Measurements from ENCODE around the gene FSTL1.

FSTL1 gene

DNA sequence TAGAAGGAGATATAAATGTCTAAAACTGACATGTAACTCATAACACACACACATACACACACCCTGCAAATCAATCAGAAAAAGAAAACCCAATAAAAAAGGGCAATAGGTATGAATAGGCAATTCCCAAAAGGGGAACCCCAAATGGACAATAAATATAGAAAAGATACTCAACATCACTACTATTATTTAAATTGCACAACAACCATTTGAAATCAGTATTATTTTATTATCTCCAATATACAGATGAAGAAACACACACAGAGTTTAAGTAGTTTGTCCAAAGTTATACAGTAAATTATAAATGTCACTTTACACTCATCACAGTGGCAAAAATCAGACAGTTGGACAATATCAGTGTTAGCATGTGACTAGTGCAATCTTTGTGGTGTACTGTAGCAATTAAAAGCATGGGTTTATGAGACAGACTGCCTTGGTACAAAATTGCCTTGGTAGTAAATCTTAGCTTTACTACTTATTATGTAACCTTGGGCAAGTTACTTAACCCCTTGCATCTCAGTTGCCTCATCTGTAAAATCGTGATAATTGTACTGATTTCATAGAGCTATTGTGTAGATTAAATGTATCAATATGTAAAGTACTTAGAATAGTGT, 3.4 kb upstream of the FSTL1 start:
- H3K36me3 Mint-ChIP-seq (ENCODE audit: low read depth): no peaks in the 10 kb centered on the region
- peaks cover 41% of the 10 kb centered on the region for H3K27me3 Mint-ChIP-seq
- peaks cover 3% of the 10 kb centered on the region for H3K9me3 Mint-ChIP-seq
- no peak overlapping the region for H3K27ac Mint-ChIP-seq
- H3K4me1 Mint-ChIP-seq (ENCODE audit: low read depth): peaks cover 9% of the 10 kb centered on the region
- DNase-seq: no peak
- H3K4me3 Mint-ChIP-seq: no peak overlapping the region

DNA sequence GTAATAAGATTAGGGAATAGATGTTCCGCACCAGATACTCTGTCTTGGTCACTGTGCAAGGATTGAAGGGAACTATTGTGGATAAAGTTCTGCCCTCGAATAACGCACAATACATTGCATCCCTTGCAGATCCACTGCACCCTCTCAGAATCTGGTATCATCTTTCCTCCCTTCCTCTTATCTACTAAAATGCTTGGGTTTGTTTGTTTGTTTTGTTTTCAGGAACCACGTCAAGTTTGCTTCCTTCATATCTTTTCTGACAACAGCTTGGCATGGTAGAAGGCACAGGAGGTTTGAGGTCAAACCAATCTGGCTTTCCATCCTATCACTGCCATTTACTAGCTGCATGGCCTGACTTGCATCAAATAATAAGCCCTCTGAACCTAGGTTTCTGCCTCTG, 2.0 kb upstream of the FSTL1 start:
- Mint-ChIP-seq H3K27me3 (peaks cover 46% of the 10 kb centered on the region), H3K36me3 (ENCODE audit: low read depth) (no peaks in the 10 kb centered on the region), H3K4me3 (no peak overlapping the region), H3K9me3 (peaks cover 3% of the 10 kb centered on the region), H3K4me1 (ENCODE audit: low read depth) (peaks cover 9% of the 10 kb centered on the region), H3K27ac (no peak overlapping the region)
- DNase-seq: no peak

DNA sequence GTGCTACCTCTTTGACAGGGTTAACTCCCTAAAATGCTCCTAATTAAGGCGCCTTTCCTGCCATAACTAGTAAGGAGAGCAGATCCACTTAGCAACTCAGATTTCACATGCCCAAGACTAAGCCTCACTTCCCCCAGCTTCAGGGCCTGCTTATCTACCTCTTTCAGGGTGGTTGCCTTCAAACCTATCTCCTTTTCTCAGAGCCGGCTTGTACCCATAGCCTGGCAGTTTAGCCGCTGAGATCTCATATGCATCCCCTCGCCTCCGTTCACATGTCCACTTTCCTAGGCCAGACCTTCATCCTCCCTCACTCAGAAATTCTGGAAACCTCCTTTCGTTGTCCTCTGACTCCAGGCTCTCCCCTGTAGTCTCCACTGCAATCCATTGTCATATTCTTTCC, 1.0 kb upstream of the FSTL1 start:
- Mint-ChIP-seq H3K27me3 (peaks cover 56% of the 10 kb centered on the region), H3K4me1 (ENCODE audit: low read depth) (peaks cover 9% of the 10 kb centered on the region), H3K36me3 (ENCODE audit: low read depth) (no peaks in the 10 kb centered on the region), H3K9me3 (peaks cover 3% of the 10 kb centered on the region), H3K4me3 (peak overlapping the region; percentile 58), H3K27ac (no peak overlapping the region)
- no peak for DNase-seq

DNA sequence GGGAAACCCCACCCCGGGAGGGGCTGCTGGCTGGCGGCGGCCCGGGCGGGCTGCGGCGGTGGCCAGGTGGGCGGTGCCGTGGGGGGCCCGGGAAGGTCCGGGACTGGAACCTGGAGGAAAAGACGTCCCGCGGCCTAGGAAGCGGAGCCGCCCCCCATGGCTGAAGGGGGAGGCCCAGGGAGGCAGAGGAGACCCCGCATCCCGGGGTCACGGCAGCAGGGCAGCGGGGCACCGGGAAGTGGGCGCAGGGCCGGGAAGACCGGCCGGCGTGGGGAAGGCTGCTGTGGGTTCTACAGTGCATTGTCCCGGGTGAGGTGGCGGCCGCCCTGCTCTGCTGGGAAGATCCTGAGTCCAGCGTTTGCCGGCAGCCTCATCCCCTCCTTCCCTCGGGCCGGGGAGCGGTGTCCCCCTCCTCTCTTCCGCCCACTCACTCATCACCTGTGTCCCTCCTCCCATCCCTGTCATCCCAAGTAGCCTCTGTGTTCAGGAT, 525 bp upstream of the FSTL1 start:
- H3K36me3 Mint-ChIP-seq (ENCODE audit: low read depth): no peaks in the 10 kb centered on the region
- H3K9me3 Mint-ChIP-seq: peaks cover 3% of the 10 kb centered on the region
- peaks cover 9% of the 10 kb centered on the region for H3K4me1 Mint-ChIP-seq (ENCODE audit: low read depth)
- peaks cover 58% of the 10 kb centered on the region for H3K27me3 Mint-ChIP-seq
- no peak overlapping the region for H3K27ac Mint-ChIP-seq
- H3K4me3 Mint-ChIP-seq: peak overlapping the region; percentile 58
- DNase-seq: no peak

DNA sequence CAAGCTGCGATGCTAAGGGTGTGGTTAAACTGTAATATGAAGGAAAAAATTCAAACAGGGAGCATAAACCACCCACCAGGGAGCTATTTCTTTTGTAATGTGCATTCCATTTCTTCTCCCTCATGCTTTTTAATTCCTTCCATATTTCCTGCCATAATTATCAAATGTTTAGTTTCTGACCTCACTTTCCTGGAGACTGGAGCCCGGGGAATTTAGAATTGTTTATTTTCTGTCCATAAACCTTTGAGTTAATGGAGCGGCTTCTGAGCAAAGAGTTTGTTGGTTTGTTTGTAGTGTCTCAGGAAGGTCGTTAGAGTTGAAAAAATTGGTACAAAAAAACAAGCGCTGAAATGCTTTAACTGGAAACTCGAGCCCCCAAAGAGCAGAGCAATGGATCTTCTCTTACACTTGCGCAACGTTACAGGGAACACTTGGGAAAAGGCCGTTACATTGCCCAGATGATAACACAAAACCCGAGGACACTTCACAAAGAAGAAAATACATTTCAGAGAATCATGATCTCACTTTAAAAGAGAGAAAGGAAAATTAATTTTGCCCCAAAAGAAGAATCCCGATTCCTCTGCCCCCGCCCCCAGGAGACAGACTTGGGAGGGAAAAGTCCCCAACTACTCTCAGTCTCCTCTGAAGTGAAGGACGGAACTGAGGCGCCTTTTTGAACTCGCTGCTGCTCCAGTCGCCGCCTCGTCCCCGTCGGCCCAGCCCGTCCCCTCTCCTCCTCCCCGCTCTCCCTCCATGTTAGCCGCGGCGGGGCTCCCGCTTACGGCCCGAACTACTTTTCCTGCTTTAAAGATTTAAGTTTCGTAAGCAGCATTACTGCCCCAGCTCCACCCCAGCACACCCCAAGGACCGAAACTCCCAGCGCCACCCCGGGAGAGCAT, 842 bp downstream of the FSTL1 start:
- peaks cover 58% of the 10 kb centered on the region for H3K27me3 Mint-ChIP-seq
- H3K27ac Mint-ChIP-seq: no peak overlapping the region
- H3K36me3 Mint-ChIP-seq (ENCODE audit: low read depth): no peaks in the 10 kb centered on the region
- H3K4me1 Mint-ChIP-seq (ENCODE audit: low read depth): peaks cover 9% of the 10 kb centered on the region
- peak overlapping the region; percentile 78 for H3K4me3 Mint-ChIP-seq
- peak; percentile 34 for DNase-seq
- peaks cover 3% of the 10 kb centered on the region for H3K9me3 Mint-ChIP-seq

DNA sequence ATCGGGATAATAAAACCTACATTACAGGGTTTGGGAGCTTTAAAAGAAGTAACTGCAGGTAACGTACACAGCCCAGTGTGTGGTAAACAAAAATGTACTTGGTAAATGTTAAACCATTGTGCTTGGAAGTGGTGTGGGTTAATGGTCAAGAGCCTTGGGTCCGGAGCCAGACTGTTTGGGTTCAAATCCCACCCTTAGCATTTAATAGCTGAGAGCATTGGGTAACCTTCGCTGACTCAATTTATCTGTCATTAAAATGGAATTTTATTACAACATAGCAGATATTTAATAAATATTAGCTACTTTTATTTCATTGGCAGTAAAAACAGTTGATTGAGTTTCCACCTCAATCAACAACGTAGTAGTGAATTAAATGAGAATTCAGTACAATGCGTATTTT, 1.5 kb downstream of the FSTL1 start:
- no peak overlapping the region for H3K27ac Mint-ChIP-seq
- H3K4me3 Mint-ChIP-seq: peak overlapping the region; percentile 78
- no peak for DNase-seq
- H3K9me3 Mint-ChIP-seq: peaks cover 3% of the 10 kb centered on the region
- H3K36me3 Mint-ChIP-seq (ENCODE audit: low read depth): no peaks in the 10 kb centered on the region
- H3K27me3 Mint-ChIP-seq: peaks cover 55% of the 10 kb centered on the region
- peaks cover 9% of the 10 kb centered on the region for H3K4me1 Mint-ChIP-seq (ENCODE audit: low read depth)

DNA sequence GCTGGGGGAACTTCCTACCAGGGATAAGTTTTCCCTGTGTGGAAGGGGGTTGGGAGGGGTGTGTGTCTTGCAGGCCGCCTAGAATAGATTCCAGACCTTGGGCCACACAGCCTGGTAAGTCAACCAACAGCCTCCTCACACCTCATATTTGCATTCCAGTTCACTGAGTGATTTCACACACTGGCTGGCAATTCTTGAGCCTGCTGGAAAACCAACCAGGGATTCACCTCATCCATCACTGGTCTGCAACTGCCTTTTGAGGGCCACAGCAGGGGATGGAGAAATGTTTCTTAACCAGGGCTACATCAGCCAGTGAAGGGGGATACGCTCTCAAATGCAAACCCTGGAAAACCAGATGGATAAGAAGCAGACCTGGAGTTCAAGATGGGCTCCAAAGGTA, 2.0 kb downstream of the FSTL1 start:
- peaks cover under 1% of the 10 kb centered on the region for H3K9me3 Mint-ChIP-seq
- no peak for DNase-seq
- H3K27me3 Mint-ChIP-seq: peaks cover 52% of the 10 kb centered on the region
- no peaks in the 10 kb centered on the region for H3K36me3 Mint-ChIP-seq (ENCODE audit: low read depth)
- H3K4me1 Mint-ChIP-seq (ENCODE audit: low read depth): peaks cover 9% of the 10 kb centered on the region
- no peak overlapping the region for H3K27ac Mint-ChIP-seq
- no peak overlapping the region for H3K4me3 Mint-ChIP-seq

DNA sequence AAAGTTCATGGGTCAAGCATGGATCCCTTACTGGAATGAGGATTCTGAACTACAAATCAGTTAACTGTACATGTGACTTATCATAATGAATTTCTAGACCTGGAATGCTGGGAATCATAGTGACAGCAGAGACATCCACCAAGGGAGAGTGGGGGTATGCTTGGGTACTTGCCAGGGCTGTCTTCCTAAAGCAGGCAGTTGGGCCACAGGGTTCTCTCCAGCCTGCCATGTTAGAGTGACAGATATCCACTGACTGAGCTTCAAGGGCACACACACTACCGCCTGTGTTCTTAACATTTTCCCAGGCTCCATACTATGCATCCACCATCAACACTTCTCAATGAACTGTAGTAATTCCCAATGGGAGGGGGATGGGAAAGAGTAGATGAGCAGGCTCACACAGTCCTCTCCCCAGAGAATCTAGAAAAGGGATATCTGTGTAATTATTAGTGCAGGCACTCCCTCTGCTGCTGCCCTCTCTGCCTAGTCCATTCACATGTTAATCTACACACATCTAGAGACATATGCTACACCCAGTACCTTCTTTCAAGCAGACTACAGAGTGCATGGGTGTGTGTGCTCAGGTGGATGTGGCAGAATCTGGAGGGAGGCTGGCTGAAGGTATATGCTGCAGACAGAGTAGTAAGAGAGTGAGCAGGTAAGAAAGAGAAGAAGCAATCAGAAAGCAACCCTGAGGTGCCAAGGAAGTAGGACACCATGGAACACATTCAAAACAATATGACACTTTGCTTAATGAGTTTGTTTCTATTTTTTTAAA, 3.7 kb downstream of the FSTL1 start:
- no peak overlapping the region for H3K4me3 Mint-ChIP-seq
- peaks cover 40% of the 10 kb centered on the region for H3K27me3 Mint-ChIP-seq
- H3K4me1 Mint-ChIP-seq (ENCODE audit: low read depth): peaks cover 9% of the 10 kb centered on the region
- no peaks in the 10 kb centered on the region for H3K36me3 Mint-ChIP-seq (ENCODE audit: low read depth)
- no peak overlapping the region for H3K27ac Mint-ChIP-seq
- H3K9me3 Mint-ChIP-seq: no peaks in the 10 kb centered on the region
- no peak for DNase-seq

DNA sequence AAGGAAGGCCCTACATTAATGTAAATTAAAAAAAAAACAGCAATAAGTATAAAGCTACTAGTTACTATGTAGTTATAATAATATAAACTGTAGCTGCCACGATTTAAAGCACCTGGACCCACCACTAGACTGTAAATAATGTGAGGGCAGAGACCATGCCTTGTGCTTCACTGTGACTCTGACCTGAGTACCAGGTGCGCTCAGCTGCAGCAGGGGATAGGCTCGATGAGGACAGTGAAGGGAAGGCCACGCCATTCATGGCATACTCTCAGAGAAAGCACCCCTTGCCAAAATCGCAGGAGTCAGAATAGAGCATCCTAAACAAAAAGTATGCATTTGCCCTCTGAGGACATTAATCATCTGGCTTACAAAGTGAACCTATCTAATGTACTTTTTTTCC, 5.1 kb downstream of the FSTL1 start:
- DNase-seq: no peak
- Mint-ChIP-seq H3K4me1 (ENCODE audit: low read depth) (peaks cover 8% of the 10 kb centered on the region), H3K4me3 (no peak overlapping the region), H3K9me3 (no peaks in the 10 kb centered on the region), H3K36me3 (ENCODE audit: low read depth) (no peaks in the 10 kb centered on the region), H3K27ac (no peak overlapping the region), H3K27me3 (peaks cover 36% of the 10 kb centered on the region)

DNA sequence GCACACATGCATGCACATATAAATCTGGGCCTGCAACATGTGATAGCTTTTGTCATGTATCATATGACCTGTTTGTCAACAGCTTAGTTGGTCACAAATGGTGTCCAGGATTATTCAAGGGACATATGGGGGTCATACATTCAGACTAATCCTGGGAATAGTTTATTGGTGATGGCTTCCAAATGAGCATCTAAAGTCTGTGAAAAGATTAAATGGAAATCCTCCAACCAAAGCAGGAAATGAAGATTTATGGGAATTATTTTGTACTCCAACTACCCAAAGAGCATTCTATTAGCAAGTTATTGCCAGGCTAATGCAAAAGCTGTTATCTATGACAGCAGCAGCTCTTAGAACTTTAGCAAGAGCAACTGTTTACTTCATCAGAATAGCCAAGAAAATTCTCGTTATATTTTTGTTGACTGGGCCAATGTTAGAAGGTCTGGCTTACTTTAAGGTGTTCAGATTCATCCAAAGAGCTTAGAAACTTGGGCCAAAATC, 7.1 kb downstream of the FSTL1 start:
- no peaks in the 10 kb centered on the region for H3K9me3 Mint-ChIP-seq
- no peaks in the 10 kb centered on the region for H3K4me1 Mint-ChIP-seq (ENCODE audit: low read depth)
- H3K27ac Mint-ChIP-seq: no peak overlapping the region

DNA sequence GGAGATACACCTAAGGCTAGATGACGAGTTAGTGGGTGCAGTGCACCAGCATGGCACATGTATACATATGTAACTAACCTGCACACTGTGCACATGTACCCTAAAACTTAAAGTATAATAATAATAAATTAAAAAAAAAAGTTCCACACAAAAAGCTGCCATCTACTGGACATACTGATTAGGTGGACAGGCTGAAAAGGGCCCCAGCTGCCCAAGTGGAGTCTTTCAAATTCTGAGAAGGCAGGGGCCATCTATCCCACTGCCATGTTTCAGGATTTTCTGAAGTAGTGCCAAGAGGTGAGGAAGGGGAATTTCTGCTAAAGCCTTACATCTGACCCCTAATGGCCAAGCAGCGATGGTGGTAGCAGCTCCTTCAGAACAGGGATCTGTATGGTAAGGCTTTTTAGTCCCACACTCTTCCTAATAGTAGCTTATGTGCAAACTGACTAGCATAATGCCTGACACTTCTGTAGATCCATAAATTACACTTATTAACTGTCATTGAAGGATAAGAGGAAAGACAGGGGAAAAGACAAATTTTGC, 7.7 kb downstream of the FSTL1 start:
- no peaks in the 10 kb centered on the region for H3K4me1 Mint-ChIP-seq (ENCODE audit: low read depth)
- no peak for DNase-seq
- no peaks in the 10 kb centered on the region for H3K36me3 Mint-ChIP-seq (ENCODE audit: low read depth)
- H3K27ac Mint-ChIP-seq: no peak overlapping the region
- H3K9me3 Mint-ChIP-seq: no peaks in the 10 kb centered on the region
- no peak overlapping the region for H3K4me3 Mint-ChIP-seq
- peaks cover 18% of the 10 kb centered on the region for H3K27me3 Mint-ChIP-seq

More for the DNA sequence above, 7.1 kb downstream of the FSTL1 start:
- Mint-ChIP-seq H3K4me3 (no peak overlapping the region), H3K27me3 (peaks cover 20% of the 10 kb centered on the region), H3K36me3 (ENCODE audit: low read depth) (no peaks in the 10 kb centered on the region)
- DNase-seq: no peak

DNA sequence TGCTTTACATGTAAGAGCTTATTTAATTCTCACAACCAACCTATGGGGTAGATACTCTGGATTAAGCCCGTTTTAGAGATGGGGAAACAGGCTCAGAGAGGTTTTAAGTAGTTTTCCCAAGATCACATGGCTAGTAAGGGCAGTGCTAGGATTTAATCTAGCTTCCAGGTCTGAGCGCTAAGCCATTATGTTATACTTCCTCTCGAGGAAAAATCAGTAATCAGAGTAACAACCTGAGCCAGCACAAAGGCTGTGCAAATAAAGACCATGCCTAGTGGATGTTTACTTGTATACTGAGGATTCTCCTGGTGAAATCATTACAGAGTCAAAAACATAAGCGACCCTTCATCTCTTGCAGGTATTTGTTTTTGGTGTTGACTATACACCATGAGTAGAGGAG, 9.0 kb downstream of the FSTL1 start:
- H3K4me3 Mint-ChIP-seq: no peak overlapping the region

DNA sequence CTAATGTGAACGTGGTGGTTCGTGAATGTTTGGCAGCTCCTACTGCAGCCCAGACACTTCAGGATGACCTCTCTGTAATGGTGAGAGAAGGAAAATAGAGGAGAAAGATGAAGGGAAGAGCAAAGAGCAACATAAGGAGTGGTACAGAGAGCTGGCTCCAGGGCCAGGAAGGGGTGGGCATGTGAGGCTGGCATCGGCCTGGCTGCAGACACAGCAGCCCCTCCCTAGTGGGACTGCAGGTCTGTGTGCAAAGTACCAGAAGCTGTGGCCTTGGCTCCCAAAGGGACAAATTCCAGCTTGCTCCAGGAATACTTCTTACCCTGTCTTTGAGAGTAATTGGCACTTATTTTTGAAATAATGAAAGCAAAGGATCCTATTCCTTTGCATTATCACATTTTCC, 10.0 kb downstream of the FSTL1 start:
- Mint-ChIP-seq H3K4me3 (no peak overlapping the region), H3K9me3 (no peaks in the 10 kb centered on the region), H3K27ac (no peak overlapping the region), H3K4me1 (ENCODE audit: low read depth) (no peaks in the 10 kb centered on the region), H3K27me3 (peaks cover 6% of the 10 kb centered on the region), H3K36me3 (ENCODE audit: low read depth) (no peaks in the 10 kb centered on the region)
- DNase-seq: no peak

More for the DNA sequence above, 9.0 kb downstream of the FSTL1 start:
- H3K4me1 Mint-ChIP-seq (ENCODE audit: low read depth): no peaks in the 10 kb centered on the region
- DNase-seq: no peak
- no peak overlapping the region for H3K27ac Mint-ChIP-seq
- H3K27me3 Mint-ChIP-seq: peaks cover 8% of the 10 kb centered on the region
- no peaks in the 10 kb centered on the region for H3K9me3 Mint-ChIP-seq
- H3K36me3 Mint-ChIP-seq (ENCODE audit: low read depth): no peaks in the 10 kb centered on the region

DNA sequence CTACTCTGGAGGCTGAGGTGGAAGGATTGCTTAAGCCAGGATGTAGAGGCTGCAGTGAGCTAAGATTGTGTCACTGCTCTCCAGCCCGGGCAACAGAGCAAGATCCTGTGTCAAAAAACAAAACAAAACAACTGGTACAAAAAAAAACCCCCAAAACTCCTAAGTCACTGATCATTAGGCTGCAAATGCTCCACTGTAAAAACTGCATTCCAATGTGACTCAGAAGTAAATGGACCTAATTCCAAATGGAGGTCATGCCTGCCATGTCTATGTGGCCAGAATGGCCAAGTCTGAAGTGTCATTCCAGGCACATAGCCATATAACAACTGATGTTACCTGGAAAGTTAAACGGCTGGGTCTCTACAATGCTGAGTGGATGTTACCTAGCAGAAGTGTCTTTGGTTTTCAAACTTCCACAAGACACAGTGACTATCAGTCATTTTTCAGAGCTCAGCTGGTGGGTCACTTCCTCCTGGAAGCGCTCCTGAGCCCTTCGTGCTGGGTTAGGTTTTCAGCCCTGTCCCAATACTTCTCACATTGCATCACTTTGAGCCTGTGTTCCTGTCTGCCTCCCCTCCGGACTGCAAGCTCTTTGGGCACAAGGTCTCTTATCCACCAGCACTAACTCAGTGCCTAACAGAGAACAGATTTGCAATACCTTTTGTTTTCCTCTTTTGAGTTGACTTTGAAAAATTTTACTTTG, 10.6 kb downstream of the FSTL1 start:
- H3K27ac Mint-ChIP-seq: no peak overlapping the region
- H3K36me3 Mint-ChIP-seq (ENCODE audit: low read depth): no peaks in the 10 kb centered on the region
- H3K4me3 Mint-ChIP-seq: no peak overlapping the region
- no peaks in the 10 kb centered on the region for H3K4me1 Mint-ChIP-seq (ENCODE audit: low read depth)
- no peaks in the 10 kb centered on the region for H3K9me3 Mint-ChIP-seq
- peaks cover 9% of the 10 kb centered on the region for H3K27me3 Mint-ChIP-seq
- DNase-seq: no peak

Measured in activated T-cell treated with anti-CD3 and anti-CD28 coated beads, Interleukin-2, amount 50 U/mL, for 24 hours (primary cell).